NCI-H460 (cell line): ENCODE measurements around the gene ZNF583. TPM values are rescaled to one million over a fixed set of nuclear protein-coding genes. Genes with fewer than 3 reads are reported as not detected.

Experiments used
- DNase-seq: peaks from one replicate; pipeline ENCODE4 v3.0.0-alpha.2; 2016; ENCODE audit warnings: low read depth; ENCODE audit errors: extremely low read depth
- total RNA-seq: library from RNA; depleted of rRNA; stranded (reverse); fragments of >200 nt; shearing (Covaris generic); gene quantifications from 2 replicates; pipeline ENCODE4 v1.2.3, GENCODE V29; 2014; rRNA removed

The ZNF583 gene
- total RNA-seq, 1 experiment from 2014 or later = 6.4 TPM

DNA sequence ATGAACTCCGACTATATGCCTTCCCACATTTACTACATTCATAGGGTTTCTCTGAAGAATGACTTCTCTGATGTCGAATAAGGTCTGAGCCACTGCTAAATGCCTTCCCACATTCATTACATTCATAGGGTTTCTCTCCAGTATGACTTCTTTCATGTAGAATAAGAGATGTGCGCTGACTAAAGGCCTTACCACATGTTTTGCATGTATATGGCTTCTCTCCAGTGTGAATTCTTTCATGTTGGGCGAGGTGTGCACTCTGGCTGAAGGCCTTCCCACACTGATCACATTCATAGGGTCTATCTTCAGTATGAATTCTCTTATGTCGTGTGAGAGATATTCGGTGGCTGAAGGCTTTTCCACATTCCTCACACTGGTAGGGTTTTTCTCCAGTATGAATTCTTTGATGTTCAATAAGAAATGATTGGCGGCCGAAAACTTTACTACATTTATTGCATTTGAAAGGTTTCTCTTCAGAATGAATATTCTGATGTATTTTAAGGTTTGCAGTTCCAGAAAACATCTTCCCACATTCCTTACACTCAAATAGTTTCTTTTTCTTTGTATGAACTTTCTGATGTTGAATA is 37.2 kb downstream of the ZNF583 start:
- no peak for DNase-seq

DNA sequence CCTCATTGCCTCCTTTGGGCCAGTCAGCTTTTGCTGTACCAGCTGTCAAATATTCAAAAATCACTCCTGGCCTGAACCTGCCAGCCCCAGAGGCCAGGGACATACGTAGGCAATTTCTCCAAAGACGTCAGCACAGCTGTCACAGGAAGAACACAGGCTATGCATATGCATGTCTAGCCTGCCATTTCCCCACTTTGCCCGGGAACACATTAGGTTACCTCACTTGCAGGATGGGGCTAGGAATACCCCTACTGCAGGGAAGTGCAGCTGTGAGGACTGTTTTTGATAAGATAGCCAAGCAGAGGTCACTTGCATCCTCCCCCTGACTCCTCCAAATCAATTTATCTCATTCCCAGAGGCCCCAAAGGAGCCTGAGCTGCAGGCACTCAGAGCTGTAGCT is 70.2 kb downstream of the ZNF583 start:
- DNase-seq = no peak

DNA sequence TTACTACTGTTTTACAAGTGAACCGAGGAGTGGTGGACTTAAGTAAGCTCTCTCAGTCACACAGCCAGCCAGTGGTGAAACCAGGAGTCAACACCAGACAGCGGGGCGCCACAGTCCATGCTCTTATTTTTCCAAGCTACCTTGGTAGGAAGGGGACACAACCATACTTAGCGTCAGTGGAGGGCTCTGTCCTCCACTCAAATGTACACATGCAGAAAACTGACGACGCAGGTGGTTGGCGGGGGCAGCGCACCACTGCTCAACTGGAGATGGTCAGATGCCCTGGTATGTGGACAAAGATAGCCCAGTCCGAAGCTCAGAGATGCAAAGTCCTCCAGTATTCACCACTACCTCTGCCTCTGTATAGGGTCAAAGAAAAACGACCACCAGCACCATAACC is 72.0 kb downstream of the ZNF583 start:
- no peak for DNase-seq

Other genes with a start within 250 kb of the ZNF583 start
- 0.22 TPM in 1 of 2 replicates, not detected in the other for gene GALP, start 228.3 kb upstream of the ZNF583 start, total RNA-seq
- not detected in 2 replicates for gene ZSCAN5B, start 206.5 kb upstream of the ZNF583 start, total RNA-seq
- not detected in 2 replicates for gene ZSCAN5C, start 202.1 kb upstream of the ZNF583 start, total RNA-seq
- not detected in 2 replicates for gene EDDM13, start 131.6 kb upstream of the ZNF583 start, total RNA-seq
- 5.5 and 6.5 TPM in 2 replicates for gene ZSCAN5A, start 89.5 kb upstream of the ZNF583 start, total RNA-seq
- gene ZNF582, start 10.8 kb upstream of the ZNF583 start, total RNA-seq = 0.49 and 0.94 TPM in 2 replicates
- not detected in 2 replicates for gene ZNF667, start 73.0 kb downstream of the ZNF583 start, total RNA-seq
- 0.98 and 1.8 TPM in 2 replicates for gene ZNF471, start 103.5 kb downstream of the ZNF583 start, total RNA-seq
- gene ZFP28, start 134.6 kb downstream of the ZNF583 start, total RNA-seq = 4.2 and 6.0 TPM in 2 replicates
- 1.8 and 2.0 TPM in 2 replicates for gene ZNF470, start 163.1 kb downstream of the ZNF583 start, total RNA-seq
- gene ZNF71, start 191.0 kb downstream of the ZNF583 start, total RNA-seq = 4.5 and 5.0 TPM in 2 replicates
- gene SMIM17, start 238.8 kb downstream of the ZNF583 start, total RNA-seq = 0.20 and 0.40 TPM in 2 replicates